HL-60 (cell line): ENCODE data around the gene IRF2BP2.
"Not testable (repeated sequence)": the region's sequence is repeated elsewhere in the genome, so short reads cannot be mapped to it uniquely, and the experiment has no call there.

ENCODE experiments used
- DNase-seq, 2 experiments: peaks; one replicate each; pipeline ENCODE4 v3.0.0-alpha.2; 2010 to 2020; ENCODE audit warnings: low read depth in 1 of 2, low spot score in 1 of 2
- H3K27ac ChIP-seq: fragments of 250-450 bp; sonication (Bioruptor Pico); replicated peaks from 2 replicates; pipeline ENCODE4 v1.5.1; 2020; ENCODE audit warnings: mild to moderate bottlenecking, moderate library complexity
- H3K27me3 ChIP-seq: fragments of 250-450 bp; sonication (Bioruptor Pico); 2 replicates; pipeline ENCODE4 v1.5.1; 2021; ENCODE audit warnings: mild to moderate bottlenecking, moderate library complexity; ENCODE audit not compliant: insufficient read depth, poor library complexity, severe bottlenecking
- H3K4me3 ChIP-seq: replicated peaks from 2 replicates; pipeline ENCODE4 v1.5.1; 2011; ENCODE audit warnings: mild to moderate bottlenecking, control low read depth, low read length; ENCODE audit not compliant: insufficient read depth
- GABPA ChIP-seq: IDR thresholded peaks from 2 replicates; pipeline ENCODE4 v1.6.1; 2012; ENCODE audit warnings: low read depth
- POLR2AphosphoS5 ChIP-seq: IDR thresholded peaks from 2 replicates; pipeline ENCODE4 v1.6.1; 2012; ENCODE audit warnings: low read depth
- SPI1 ChIP-seq: IDR thresholded peaks from 2 replicates; pipeline ENCODE4 v1.6.1; 2012; ENCODE audit warnings: low read depth, mild to moderate bottlenecking, borderline replicate concordance
- TF ChIP-seq, protein P1 (sequence below): IDR thresholded peaks from 2 replicates; pipeline ENCODE4 v1.6.1; 2012; ENCODE audit warnings: low read depth; ENCODE audit not compliant: insufficient replicate concordance
- TF ChIP-seq, protein P2 (sequence below): IDR thresholded peaks from one replicate; pipeline ENCODE4 v1.5.1; 2011; ENCODE audit warnings: low read length, control low read depth, inconsistent platforms; ENCODE audit not compliant: insufficient read depth

Gene IRF2BP2

DNA sequence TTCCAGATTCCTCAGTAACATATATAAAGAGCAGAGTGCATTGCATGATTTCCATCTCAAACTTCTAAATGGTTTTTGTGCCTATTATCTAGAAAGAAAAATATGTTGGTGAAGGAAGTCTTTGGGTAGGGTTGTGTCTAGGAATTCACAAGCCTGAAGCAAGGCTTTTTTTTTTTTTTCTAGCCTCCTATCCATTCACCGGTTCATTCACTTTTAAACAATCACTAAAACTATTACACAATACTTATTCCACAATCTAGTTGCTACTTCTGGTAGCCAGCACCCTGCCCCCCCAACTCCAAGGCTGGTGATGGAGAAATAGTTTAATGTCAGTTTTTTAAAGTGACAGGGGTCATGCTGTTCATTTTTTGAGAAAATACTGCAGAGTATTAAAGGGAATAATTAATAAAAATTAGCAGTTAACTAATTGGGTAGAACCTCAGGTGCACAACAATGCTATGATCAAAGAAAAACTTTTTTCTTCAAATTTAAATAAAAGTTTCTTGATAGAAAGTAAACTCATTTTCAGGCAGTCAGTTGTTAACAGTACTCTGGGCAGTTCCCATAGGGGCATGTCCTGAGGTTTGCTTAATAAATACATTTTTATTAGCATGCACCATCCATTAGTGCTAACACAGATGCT, 10.9 kb downstream of the IRF2BP2 start:
- H3K27ac ChIP-seq: peak overlapping the region; percentile 99
- DNase-seq: peak; percentile 52 to 80
- no peak for TF ChIP-seq SPI1
- TF ChIP-seq GABPA: no peak
- TF ChIP-seq, protein P1, sequence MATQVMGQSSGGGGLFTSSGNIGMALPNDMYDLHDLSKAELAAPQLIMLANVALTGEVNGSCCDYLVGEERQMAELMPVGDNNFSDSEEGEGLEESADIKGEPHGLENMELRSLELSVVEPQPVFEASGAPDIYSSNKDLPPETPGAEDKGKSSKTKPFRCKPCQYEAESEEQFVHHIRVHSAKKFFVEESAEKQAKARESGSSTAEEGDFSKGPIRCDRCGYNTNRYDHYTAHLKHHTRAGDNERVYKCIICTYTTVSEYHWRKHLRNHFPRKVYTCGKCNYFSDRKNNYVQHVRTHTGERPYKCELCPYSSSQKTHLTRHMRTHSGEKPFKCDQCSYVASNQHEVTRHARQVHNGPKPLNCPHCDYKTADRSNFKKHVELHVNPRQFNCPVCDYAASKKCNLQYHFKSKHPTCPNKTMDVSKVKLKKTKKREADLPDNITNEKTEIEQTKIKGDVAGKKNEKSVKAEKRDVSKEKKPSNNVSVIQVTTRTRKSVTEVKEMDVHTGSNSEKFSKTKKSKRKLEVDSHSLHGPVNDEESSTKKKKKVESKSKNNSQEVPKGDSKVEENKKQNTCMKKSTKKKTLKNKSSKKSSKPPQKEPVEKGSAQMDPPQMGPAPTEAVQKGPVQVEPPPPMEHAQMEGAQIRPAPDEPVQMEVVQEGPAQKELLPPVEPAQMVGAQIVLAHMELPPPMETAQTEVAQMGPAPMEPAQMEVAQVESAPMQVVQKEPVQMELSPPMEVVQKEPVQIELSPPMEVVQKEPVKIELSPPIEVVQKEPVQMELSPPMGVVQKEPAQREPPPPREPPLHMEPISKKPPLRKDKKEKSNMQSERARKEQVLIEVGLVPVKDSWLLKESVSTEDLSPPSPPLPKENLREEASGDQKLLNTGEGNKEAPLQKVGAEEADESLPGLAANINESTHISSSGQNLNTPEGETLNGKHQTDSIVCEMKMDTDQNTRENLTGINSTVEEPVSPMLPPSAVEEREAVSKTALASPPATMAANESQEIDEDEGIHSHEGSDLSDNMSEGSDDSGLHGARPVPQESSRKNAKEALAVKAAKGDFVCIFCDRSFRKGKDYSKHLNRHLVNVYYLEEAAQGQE: no peak
- TF ChIP-seq POLR2AphosphoS5: no peak
- TF ChIP-seq, protein P2, sequence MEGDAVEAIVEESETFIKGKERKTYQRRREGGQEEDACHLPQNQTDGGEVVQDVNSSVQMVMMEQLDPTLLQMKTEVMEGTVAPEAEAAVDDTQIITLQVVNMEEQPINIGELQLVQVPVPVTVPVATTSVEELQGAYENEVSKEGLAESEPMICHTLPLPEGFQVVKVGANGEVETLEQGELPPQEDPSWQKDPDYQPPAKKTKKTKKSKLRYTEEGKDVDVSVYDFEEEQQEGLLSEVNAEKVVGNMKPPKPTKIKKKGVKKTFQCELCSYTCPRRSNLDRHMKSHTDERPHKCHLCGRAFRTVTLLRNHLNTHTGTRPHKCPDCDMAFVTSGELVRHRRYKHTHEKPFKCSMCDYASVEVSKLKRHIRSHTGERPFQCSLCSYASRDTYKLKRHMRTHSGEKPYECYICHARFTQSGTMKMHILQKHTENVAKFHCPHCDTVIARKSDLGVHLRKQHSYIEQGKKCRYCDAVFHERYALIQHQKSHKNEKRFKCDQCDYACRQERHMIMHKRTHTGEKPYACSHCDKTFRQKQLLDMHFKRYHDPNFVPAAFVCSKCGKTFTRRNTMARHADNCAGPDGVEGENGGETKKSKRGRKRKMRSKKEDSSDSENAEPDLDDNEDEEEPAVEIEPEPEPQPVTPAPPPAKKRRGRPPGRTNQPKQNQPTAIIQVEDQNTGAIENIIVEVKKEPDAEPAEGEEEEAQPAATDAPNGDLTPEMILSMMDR: no peak

GRCh38 chr1:234597894-234598293, 12.1 kb downstream of the IRF2BP2 start:
- peak; percentile 25 to 76 for DNase-seq
- H3K27me3 ChIP-seq: no peaks in the 10 kb centered on the region
- H3K27ac ChIP-seq: no peak overlapping the region
- TF ChIP-seq GABPA (no peak), POLR2AphosphoS5 (no peak)
- TF ChIP-seq, protein P2: peak; percentile 49
- no peak overlapping the region for H3K4me3 ChIP-seq

More for the DNA sequence above, 10.9 kb downstream of the IRF2BP2 start:
- Histone ChIP-seq H3K27me3 (no peaks in the 10 kb centered on the region), H3K4me3 (no peak overlapping the region)

GRCh38 chr1:234595899-234596298, 14.1 kb downstream of the IRF2BP2 start:
- TF ChIP-seq, protein P2: no peak
- TF ChIP-seq GABPA (no peak), POLR2AphosphoS5 (no peak), SPI1 (no peak)
- TF ChIP-seq, protein P1: no peak
- DNase-seq: no peak
- Histone ChIP-seq H3K27me3 (no peaks in the 10 kb centered on the region), H3K27ac (no peak overlapping the region), H3K4me3 (no peak overlapping the region)

- not testable (repeated sequence) for H3K27ac ChIP-seq, DNase-seq
These were observed 15.4 kb downstream of the IRF2BP2 start for GRCh38 chr1:234594575-234594974.

More at GRCh38 chr1:234594575-234594974, 15.4 kb downstream of the IRF2BP2 start:
- H3K27me3 ChIP-seq, H3K4me3 ChIP-seq: not testable (repeated sequence)
